GM11168 (cell line): ENCODE data around the gene TACC2.
"Not testable (repeated sequence)": the region's sequence is repeated elsewhere in the genome, so short reads cannot be mapped to it uniquely, and the experiment has no call there.

ENCODE experiments used
- in situ Hi-C: fragments of 300-500 bp; cut with MboI; formaldehyde crosslinking; loops from one replicate; pipeline ENCODE4 v1.12.0; 2022; ENCODE audit warnings: low sequenced_read_pairs; ENCODE audit not compliant: unreplicated experiment

Gene TACC2

GRCh38 chr10:121988361-121989324, at the start of gene TACC2:
TACC2 (plus strand) TSS chr10:121989163; CDS start chr10:122021982, 32,819 bp downstream.
- in situ Hi-C loops, result no loop called here

GRCh38 chr10:121941532-121941931, 47.4 kb upstream of the TACC2 start:
- in situ Hi-C loops, result no loop called here

- in situ Hi-C loops, result no loop called here
These were observed 46.1 kb upstream of the TACC2 start for GRCh38 chr10:121942749-121943416.

GRCh38 chr10:121947343-121948330, 41.3 kb upstream of the TACC2 start:
- in situ Hi-C loops, result no loop called here

- in situ Hi-C loops, result no loop called here
These were observed 39.9 kb upstream of the TACC2 start for GRCh38 chr10:121949049-121949448.

- in situ Hi-C loops, result no loop called here
These were observed 39.5 kb upstream of the TACC2 start for GRCh38 chr10:121949451-121949850.

- in situ Hi-C loops, result no loop called here
These were observed 36.7 kb upstream of the TACC2 start for GRCh38 chr10:121952226-121952625.

- in situ Hi-C loops, result no loop called here
These were observed 32.6 kb upstream of the TACC2 start for GRCh38 chr10:121956111-121957061.

- in situ Hi-C loops, result no loop called here
These were observed 29.3 kb upstream of the TACC2 start for GRCh38 chr10:121959671-121960070.

GRCh38 chr10:121961456-121961855, 27.5 kb upstream of the TACC2 start:
- in situ Hi-C loops, result no loop called here

GRCh38 chr10:121965996-121966395, 23.0 kb upstream of the TACC2 start:
- in situ Hi-C loops, result no loop called here

- in situ Hi-C loops, result not testable (repeated sequence)
These were observed 19.9 kb upstream of the TACC2 start for GRCh38 chr10:121969086-121969485.

GRCh38 chr10:121974019-121974534, 14.9 kb upstream of the TACC2 start:
- in situ Hi-C loops, result no loop called here

GRCh38 chr10:121974535-121975294, 14.2 kb upstream of the TACC2 start, which contains the start of gene NSMCE4A:
NSMCE4A (minus strand) TSS chr10:121975217; CDS start chr10:121975165, 52 bp downstream.
- in situ Hi-C loops, result no loop called here

GRCh38 chr10:121975295-121976086, 13.5 kb upstream of the TACC2 start:
- in situ Hi-C loops, result no loop called here

- in situ Hi-C loops, result no loop called here
These were observed 12.4 kb upstream of the TACC2 start for GRCh38 chr10:121976607-121977006.

- in situ Hi-C loops, result no loop called here
These were observed 10.5 kb upstream of the TACC2 start for GRCh38 chr10:121978511-121978910.
